Activated naive CD8-positive, alpha-beta T cell (primary cell): ENCODE measurements around the gene ADAM22.

Experiments
- H3K27ac Mint-ChIP-seq: one replicate; pipeline ENCODE4 v1.8.0; 2021; ENCODE audit warnings: mixed read lengths
- H3K27me3 Mint-ChIP-seq: one replicate; pipeline ENCODE4 v1.8.0; 2021; ENCODE audit warnings: mixed read lengths
- H3K36me3 Mint-ChIP-seq: one replicate; pipeline ENCODE4 v1.8.0; 2021; ENCODE audit warnings: mixed read lengths
- H3K4me1 Mint-ChIP-seq: one replicate; pipeline ENCODE4 v1.8.0; 2021; ENCODE audit warnings: low read depth, mixed read lengths
- H3K4me3 Mint-ChIP-seq: one replicate; pipeline ENCODE4 v1.8.0; 2021; ENCODE audit warnings: mild to moderate bottlenecking, mixed read lengths
- H3K9me3 Mint-ChIP-seq: one replicate; pipeline ENCODE4 v1.8.0; 2021; ENCODE audit warnings: low read depth, mixed read lengths

ADAM22 gene

DNA sequence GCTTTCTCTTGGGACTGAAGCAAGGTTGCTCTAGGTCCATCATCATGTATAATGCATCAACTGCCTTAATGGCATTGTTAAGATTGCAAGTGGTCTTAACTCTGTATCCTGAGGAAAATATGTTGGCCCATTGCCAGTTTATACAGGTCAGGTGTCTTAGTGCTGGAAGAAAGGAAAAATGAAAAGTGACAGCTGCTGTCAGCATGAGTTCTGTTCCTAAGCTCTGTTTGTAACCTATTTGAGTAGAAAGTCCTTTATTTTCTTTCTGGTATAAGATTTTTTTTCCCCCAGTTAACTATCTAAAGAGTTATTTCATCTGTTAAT is 158.6 kb downstream of the ADAM22 start:
- no peaks in the 10 kb centered on the region for H3K36me3 Mint-ChIP-seq
- H3K4me3 Mint-ChIP-seq, result no peak overlapping the region
- H3K9me3 Mint-ChIP-seq, result no peaks in the 10 kb centered on the region
- no peaks in the 10 kb centered on the region for H3K27me3 Mint-ChIP-seq
- H3K4me1 Mint-ChIP-seq, result peaks cover 14% of the 10 kb centered on the region
- H3K27ac Mint-ChIP-seq, result no peak overlapping the region

DNA sequence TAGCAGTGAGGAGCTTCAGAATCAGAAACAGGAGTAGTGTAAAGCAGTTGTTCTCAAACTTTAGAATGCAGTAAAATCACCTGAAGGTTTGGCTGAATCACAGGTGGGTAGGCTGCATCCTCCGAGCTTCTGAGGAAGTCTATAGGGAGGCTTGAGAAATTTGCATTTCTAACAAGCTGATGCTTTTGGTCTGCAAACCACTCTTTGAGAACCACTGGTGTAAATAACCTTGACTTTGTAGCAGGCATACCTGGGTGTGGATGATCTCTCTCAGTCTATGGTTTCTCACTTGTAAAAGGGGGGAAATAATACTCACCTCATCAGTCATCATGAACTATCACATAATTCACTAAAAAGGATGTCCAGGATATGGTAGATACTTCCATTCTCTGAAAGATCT is 167.7 kb downstream of the ADAM22 start:
- Mint-ChIP-seq H3K4me3 (no peak overlapping the region), H3K27me3 (no peaks in the 10 kb centered on the region), H3K27ac (no peak overlapping the region), H3K4me1 (peaks cover 4% of the 10 kb centered on the region), H3K36me3 (peaks cover 2% of the 10 kb centered on the region), H3K9me3 (no peaks in the 10 kb centered on the region)

DNA sequence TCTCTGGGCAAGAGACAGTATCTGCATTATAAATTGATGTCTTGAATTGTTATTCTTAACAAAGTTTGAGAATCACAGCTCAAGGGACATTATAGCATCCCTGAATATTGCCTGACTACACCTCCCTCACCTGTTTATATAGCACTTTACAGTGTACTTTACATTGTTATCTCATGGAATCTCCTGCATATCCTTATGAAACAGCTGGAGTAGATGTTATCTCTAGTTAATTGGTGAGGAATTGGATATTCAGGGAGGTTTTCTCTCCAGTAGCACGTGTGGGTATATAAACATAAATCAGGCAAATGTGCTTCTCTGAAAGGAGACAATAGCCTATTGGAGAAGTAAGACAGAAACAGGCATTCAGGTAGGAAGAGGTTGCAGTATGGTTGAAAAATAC is 168.6 kb downstream of the ADAM22 start:
- H3K4me3 Mint-ChIP-seq, result no peak overlapping the region

DNA sequence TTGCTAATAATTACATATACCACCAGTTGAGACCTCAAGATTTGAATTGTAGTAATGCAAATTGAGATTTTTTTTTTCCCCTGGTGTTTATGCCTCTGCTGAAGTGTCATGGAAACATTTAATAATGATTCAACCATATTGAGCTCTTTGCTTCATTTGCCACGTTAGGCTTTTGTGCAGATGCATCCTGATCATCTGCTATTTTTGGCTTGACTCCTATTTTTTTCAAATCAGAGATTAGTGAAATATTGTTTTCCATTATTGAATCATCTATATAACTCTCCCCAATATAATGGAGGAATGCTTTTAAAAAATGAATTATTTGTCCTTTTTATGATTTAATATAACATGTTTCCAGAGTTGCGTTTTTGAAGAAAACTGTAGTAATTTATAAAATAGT is 170.7 kb downstream of the ADAM22 start:
- H3K27ac Mint-ChIP-seq, result no peak overlapping the region
- peaks cover 4% of the 10 kb centered on the region for H3K4me1 Mint-ChIP-seq
- H3K36me3 Mint-ChIP-seq, result peaks cover 2% of the 10 kb centered on the region
- no peak overlapping the region for H3K4me3 Mint-ChIP-seq
- no peaks in the 10 kb centered on the region for H3K9me3 Mint-ChIP-seq
- H3K27me3 Mint-ChIP-seq, result no peaks in the 10 kb centered on the region

More for the DNA sequence above, 168.6 kb downstream of the ADAM22 start:
- Mint-ChIP-seq H3K27me3 (no peaks in the 10 kb centered on the region), H3K4me1 (peaks cover 4% of the 10 kb centered on the region), H3K27ac (no peak overlapping the region), H3K9me3 (no peaks in the 10 kb centered on the region), H3K36me3 (peaks cover 2% of the 10 kb centered on the region)

DNA sequence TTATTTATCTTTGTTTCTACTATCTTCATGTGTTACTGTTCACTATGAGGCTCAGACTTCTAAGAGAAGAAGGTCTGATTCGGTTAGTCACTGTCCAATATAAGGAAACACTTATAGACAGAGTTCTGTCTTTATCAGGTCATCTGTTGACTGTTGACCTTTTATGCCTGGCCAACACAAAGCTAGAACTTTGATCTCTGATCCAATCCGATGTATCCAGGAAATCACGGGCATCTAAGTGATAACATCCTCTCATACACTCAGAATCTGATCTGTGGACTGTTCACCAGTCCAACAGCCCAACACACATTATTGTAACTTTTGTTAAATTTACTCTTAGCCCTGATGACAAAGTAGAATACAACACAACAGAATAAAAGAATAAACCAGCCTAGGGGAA is 171.2 kb downstream of the ADAM22 start:
- Mint-ChIP-seq H3K36me3 (peaks cover 2% of the 10 kb centered on the region), H3K27me3 (no peaks in the 10 kb centered on the region), H3K4me3 (no peak overlapping the region), H3K4me1 (peaks cover 4% of the 10 kb centered on the region), H3K9me3 (no peaks in the 10 kb centered on the region), H3K27ac (no peak overlapping the region)

DNA sequence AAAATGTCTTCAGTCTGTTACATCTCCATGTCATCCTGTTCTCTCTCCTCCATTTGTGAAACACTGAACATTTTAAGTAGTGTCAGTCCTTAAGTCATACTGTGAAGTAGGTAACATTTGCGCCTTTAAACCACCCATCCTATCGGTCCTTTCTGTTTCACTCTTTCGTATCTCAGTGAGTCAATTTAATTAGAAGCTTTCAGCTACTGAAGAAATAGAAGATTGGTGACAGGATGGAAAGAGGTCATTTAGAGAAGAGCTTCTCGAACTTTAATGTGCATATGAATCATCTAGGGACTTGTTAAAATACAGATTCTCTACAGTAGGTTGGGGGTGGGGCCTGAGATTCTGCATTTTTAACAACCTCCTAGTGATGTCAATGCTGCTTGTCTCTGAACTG is 172.4 kb downstream of the ADAM22 start:
- Mint-ChIP-seq H3K4me3 (no peak overlapping the region), H3K4me1 (peaks cover 4% of the 10 kb centered on the region), H3K36me3 (peaks cover 2% of the 10 kb centered on the region), H3K27ac (no peak overlapping the region), H3K9me3 (no peaks in the 10 kb centered on the region), H3K27me3 (no peaks in the 10 kb centered on the region)

DNA sequence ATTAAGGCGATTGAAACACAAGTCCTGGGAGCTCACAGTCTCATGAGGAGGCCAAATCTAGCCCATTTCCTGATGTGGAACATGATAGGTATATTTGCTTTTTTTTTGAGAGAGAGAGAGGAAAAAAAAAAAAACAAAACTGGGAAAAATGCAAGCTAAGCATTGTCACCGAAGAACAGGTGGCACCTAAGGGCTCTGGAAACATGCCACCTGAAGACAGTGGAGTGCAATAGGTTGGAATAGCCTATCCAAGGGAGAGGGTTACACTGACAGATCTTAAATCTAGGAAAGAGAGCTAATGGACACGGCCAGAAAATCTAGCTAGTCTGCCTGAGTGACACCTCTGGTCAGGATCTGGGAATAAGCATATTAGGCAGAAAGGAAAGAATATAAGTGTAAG is 175.6 kb downstream of the ADAM22 start:
- no peak overlapping the region for H3K27ac Mint-ChIP-seq

DNA sequence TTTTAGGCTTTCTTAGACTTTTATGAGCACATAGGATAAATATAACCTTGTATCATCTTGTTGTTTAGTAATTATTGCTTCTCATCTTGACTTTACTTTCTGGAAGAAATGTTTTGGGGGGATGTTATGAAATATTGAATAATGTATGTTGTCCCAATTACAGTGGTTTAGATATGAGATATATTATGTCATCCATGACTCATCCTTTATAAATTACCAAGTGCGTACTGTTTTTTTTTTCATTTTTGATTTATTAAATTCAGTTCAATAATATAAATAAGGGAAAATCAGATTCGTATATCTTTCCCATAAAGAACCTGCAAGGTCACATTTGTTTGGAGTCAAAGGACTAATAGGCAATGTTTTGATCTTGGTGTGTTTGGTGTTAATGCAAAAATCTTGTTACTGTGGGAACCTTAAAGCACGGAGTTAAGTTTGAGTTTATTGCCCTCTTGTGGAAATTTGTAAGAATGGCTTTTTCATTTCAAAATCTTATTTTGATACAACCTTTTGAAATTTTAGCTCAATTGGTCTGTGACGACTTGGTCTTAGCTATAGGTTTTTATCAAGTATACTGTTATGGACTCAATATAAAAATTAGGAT is 177.2 kb downstream of the ADAM22 start:
- H3K36me3 Mint-ChIP-seq, result no peaks in the 10 kb centered on the region
- H3K27ac Mint-ChIP-seq, result no peak overlapping the region
- no peaks in the 10 kb centered on the region for H3K9me3 Mint-ChIP-seq
- H3K4me1 Mint-ChIP-seq, result peaks cover 4% of the 10 kb centered on the region
- no peaks in the 10 kb centered on the region for H3K27me3 Mint-ChIP-seq
- H3K4me3 Mint-ChIP-seq, result no peak overlapping the region

More for the DNA sequence above, 175.6 kb downstream of the ADAM22 start:
- Mint-ChIP-seq H3K4me3 (no peak overlapping the region), H3K27me3 (no peaks in the 10 kb centered on the region), H3K9me3 (no peaks in the 10 kb centered on the region), H3K4me1 (peaks cover 4% of the 10 kb centered on the region), H3K36me3 (no peaks in the 10 kb centered on the region)

DNA sequence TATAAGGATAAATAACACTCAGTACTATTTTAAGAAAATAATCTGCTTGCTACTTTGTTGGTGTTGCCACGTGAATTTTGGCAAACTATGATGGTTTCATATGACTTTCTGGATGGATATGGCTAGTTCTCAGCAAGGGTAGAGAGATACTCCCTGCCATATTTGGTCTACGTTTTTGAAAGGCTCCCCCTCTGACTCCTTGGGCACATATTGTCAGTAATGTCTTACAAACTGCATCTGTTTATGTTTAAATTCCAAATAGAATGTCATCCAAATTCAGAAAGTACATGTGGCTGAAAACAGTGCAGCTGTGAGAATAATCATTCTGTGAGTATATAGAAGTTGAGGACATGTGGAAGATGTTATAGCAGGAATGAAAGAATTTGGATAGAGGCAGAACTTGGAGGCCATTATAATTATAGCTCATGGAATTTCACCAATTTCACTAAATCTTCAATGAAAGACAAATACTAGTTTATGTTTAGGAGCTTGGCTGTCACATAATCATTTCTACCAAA is 178.0 kb downstream of the ADAM22 start:
- Mint-ChIP-seq H3K4me1 (no peaks in the 10 kb centered on the region), H3K36me3 (no peaks in the 10 kb centered on the region), H3K9me3 (no peaks in the 10 kb centered on the region), H3K27ac (no peak overlapping the region), H3K4me3 (no peak overlapping the region), H3K27me3 (no peaks in the 10 kb centered on the region)

DNA sequence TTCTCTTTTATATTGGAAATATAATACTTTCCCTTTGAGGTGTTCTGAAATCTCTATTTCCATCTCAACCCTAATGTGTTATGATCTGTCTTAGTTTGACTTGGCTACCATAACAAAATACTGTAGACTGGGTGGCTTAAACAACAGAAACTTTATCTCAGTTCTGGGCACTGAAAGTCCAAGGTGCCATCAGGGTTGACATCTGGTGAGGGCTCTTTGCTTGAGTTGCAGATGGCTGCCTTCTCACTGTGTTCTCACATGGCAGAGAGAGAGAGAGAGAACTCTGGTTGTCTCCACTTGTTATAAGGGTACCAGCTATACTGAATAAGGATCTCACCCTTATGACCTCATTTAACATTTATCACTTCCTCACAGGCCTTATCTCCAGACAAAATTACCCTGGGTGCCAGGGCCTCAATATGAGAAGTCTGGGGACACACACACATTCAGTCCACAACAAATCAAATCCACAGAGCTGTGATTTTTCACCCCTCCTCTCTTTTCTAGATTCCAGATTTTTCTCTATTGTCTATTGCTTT is 181.3 kb downstream of the ADAM22 start:
- no peaks in the 10 kb centered on the region for H3K36me3 Mint-ChIP-seq
- H3K9me3 Mint-ChIP-seq, result no peaks in the 10 kb centered on the region
- no peaks in the 10 kb centered on the region for H3K4me1 Mint-ChIP-seq
- no peak overlapping the region for H3K4me3 Mint-ChIP-seq
- no peaks in the 10 kb centered on the region for H3K27me3 Mint-ChIP-seq
- H3K27ac Mint-ChIP-seq, result no peak overlapping the region

DNA sequence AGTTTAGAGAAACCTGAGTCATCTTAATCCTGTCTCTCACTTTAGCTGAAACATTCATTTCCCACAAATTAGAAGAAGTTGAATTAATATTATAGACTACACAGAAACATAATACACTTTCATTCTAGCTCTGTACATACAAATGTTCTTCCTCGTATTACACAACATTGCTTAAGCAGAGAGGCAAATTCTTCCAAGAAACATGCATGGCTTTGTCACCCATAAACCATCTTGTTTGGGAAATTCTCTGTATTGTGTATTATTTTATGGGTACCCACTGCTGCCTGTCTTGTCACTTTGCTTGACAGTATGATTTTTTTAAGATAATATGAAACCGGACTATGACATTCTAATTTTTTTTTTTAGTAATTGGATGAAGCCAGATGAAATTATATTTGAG is 181.8 kb downstream of the ADAM22 start:
- no peaks in the 10 kb centered on the region for H3K27me3 Mint-ChIP-seq
- no peaks in the 10 kb centered on the region for H3K4me1 Mint-ChIP-seq
- H3K9me3 Mint-ChIP-seq, result no peaks in the 10 kb centered on the region
- H3K4me3 Mint-ChIP-seq, result no peak overlapping the region
- no peak overlapping the region for H3K27ac Mint-ChIP-seq
- no peaks in the 10 kb centered on the region for H3K36me3 Mint-ChIP-seq

DNA sequence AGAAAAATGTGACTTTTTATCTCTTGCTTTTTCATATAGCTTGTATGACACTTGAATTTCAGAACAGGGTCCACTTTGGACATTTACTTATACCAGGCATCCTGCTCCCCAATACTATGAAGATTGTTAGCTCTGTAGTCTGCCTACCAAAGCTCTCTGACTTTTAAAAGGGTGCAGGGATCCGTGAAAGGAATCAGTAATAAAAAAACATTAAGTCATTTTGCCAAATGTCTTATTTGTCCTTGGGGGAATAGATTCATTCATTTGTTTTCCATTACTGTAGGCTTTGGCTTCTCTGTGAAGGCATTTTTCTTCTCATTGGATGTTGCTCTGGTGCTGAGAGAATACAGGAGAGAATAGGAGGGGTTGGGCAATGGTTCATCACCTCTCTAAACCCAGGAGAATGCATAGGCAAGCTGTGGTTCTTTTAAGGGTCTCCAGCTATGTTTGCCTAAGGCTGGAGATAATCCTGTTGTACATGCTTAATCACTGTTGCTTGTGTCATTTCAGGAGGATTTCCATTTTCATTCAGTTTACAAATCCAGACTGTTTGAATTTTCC is 182.3 kb downstream of the ADAM22 start:
- Mint-ChIP-seq H3K4me3 (no peak overlapping the region), H3K4me1 (no peaks in the 10 kb centered on the region), H3K27ac (no peak overlapping the region), H3K27me3 (no peaks in the 10 kb centered on the region), H3K9me3 (no peaks in the 10 kb centered on the region), H3K36me3 (no peaks in the 10 kb centered on the region)

DNA sequence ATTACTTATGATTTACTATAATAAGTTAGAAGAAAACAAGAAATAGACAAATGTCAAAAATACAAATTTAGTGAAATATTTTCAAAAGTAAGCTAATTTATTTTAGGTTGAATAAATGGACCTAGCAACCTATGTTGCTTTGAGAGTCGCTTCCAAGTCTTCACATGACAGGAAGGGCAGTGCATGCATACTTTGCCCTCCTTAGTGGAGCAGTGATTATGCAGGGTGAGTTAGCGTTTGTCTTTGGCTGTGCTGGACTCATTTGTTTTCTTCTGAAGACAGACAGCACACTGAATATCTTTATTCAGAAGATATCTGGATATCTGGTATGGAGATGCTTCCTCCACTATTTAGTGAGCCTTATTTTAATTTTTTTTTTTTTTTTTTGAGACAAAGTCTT is 183.3 kb downstream of the ADAM22 start:
- Mint-ChIP-seq H3K9me3 (no peaks in the 10 kb centered on the region), H3K4me1 (no peaks in the 10 kb centered on the region), H3K4me3 (no peak overlapping the region), H3K27me3 (no peaks in the 10 kb centered on the region), H3K36me3 (no peaks in the 10 kb centered on the region), H3K27ac (no peak overlapping the region)

DNA sequence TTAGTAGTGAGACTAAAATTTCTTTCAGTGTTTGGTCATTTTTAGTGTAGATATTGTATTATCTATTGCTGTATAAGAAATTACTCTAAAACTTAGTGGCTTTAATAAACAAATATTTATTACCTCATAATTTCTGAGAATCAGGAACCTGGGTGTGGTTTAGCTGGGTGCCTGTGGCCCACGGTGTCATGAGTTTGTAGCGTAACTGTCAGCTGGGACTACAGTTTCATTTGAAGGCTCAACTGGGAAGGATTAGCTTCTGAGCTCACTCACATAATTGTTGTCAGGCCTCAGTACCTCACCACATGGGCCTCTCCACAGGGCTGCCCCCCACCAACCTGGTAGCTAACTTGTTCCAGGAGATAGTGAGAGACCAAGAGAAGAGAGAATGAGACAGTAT is 187.3 kb downstream of the ADAM22 start:
- Mint-ChIP-seq H3K4me3 (no peak overlapping the region), H3K4me1 (no peaks in the 10 kb centered on the region), H3K36me3 (peaks cover 2% of the 10 kb centered on the region), H3K9me3 (no peaks in the 10 kb centered on the region), H3K27me3 (no peaks in the 10 kb centered on the region), H3K27ac (no peak overlapping the region)

DNA sequence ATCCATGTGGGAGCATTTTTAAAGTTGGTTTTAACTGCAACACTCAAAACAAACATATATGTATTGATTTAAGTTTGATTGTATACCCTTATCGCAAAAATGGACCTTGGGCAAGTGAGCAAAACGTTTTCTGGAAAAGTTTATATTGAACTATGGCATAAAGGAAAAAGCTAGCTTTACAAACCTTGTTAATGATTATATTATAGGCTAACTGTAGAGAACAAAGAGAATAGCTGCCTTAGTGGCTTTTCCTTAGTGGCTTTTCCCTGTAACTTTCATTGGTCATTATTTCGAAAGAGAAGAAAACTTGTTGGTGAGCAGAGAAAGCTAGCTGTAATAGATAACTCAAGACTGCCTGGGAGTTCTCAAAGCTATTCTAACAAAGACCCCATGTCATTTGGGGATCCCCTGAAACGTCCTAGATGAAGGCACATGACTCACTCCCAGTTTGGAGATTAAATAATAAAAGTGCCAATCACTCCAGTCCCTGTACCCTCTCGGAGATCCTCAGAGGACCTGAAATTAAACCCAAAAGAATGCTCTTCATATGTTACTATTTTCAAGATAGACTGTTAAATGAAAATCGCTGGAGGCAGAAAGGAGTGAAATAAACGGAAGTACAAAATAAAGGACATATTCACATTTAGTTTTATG is 193.7 kb downstream of the ADAM22 start:
- H3K4me1 Mint-ChIP-seq, result no peaks in the 10 kb centered on the region
- no peak overlapping the region for H3K27ac Mint-ChIP-seq
- no peak overlapping the region for H3K4me3 Mint-ChIP-seq
- H3K9me3 Mint-ChIP-seq, result no peaks in the 10 kb centered on the region
- H3K36me3 Mint-ChIP-seq, result peaks cover 2% of the 10 kb centered on the region
- H3K27me3 Mint-ChIP-seq, result no peaks in the 10 kb centered on the region
